Measurements from ENCODE around the gene EHD4. TPM values are rescaled to one million over a fixed set of nuclear protein-coding genes. Genes with fewer than 3 reads are reported as not detected.

EHD4 gene
- total RNA-seq, 2 donors from 2014 or later, result 34.0 to 42.1 TPM

- no peak for DNase-seq
- intact Hi-C loops (cut with DNase I), result loop anchor here in 1 of 2 donors (10.0 kb wide), 1 partner anchor 209 kb away; the partner anchor contains the start of gene MAPKBP1
These were observed 11.5 kb upstream of the EHD4 start for GRCh38 chr15:41983621-41984571.

GRCh38 chr15:41983221-41983620, 10.9 kb upstream of the EHD4 start:
- DNase-seq, result no peak
- ATAC-seq, result no peak
- intact Hi-C loops (cut with DNase I), result loop anchor here in 1 of 2 donors (10.0 kb wide), 1 partner anchor 208 kb away; the partner anchor contains the start of gene MAPKBP1

More at GRCh38 chr15:41983621-41984571, 11.5 kb upstream of the EHD4 start:
- no peak for ATAC-seq

- DNase-seq, result no peak
- ATAC-seq, result peak; percentile 45 to 58
- intact Hi-C loops (cut with DNase I), result loop anchor here in 1 of 2 donors (10.0 kb wide), 1 partner anchor 208 kb away; the partner anchor contains the start of gene MAPKBP1
These were observed 10.0 kb upstream of the EHD4 start for GRCh38 chr15:41982133-41982930.

GRCh38 chr15:41981371-41982132, 9.2 kb upstream of the EHD4 start:
- DNase-seq (no peak), ATAC-seq (no peak)
- intact Hi-C loops (cut with DNase I), result loop anchor here in 1 of 2 donors (10.0 kb wide), 1 partner anchor 207 kb away; the partner anchor contains the start of gene MAPKBP1

- DNase-seq (peak; percentile 40), ATAC-seq (peak in 1 of 2 donors; percentile 48)
- intact Hi-C loops (cut with DNase I), result loop anchor here in 1 of 2 donors (10.0 kb wide), 1 partner anchor 206 kb away; the partner anchor contains the start of gene MAPKBP1
These were observed 8.4 kb upstream of the EHD4 start for GRCh38 chr15:41980654-41981323.

GRCh38 chr15:41979493-41980266, 7.3 kb upstream of the EHD4 start:
- DNase-seq (no peak), ATAC-seq (no peak)
- intact Hi-C loops (cut with DNase I), result loop anchor here (10.0 kb wide), 2 partner anchors 75 to 205 kb away; partner anchors contain the start of gene MAPKBP1 (in 1 of the 2)

- intact Hi-C loops (cut with DNase I), result loop anchor here in 1 of 2 donors (10.0 kb wide), 1 partner anchor 74 kb away; no protein-coding TSS in a partner anchor
- no peak for DNase-seq
- ATAC-seq, result no peak
These were observed 6.2 kb upstream of the EHD4 start for GRCh38 chr15:41978534-41978933.

GRCh38 chr15:41977757-41978383, 5.5 kb upstream of the EHD4 start:
- intact Hi-C loops (cut with DNase I), result loop anchor here in 1 of 2 donors (10.0 kb wide), 1 partner anchor 73 kb away; no protein-coding TSS in a partner anchor
- DNase-seq, result no peak
- no peak for ATAC-seq

- DNase-seq, result no peak
- intact Hi-C loops (cut with DNase I), result loop anchor here in 1 of 2 donors (10.0 kb wide), 1 partner anchor 71 kb away; no protein-coding TSS in a partner anchor
- no peak for ATAC-seq
These were observed 3.3 kb upstream of the EHD4 start for GRCh38 chr15:41975669-41976068.

- intact Hi-C loops (cut with DNase I), result loop anchor here (5.0 to 10.0 kb wide), 2 partner anchors 57 to 69 kb away; no protein-coding TSS in a partner anchor
- DNase-seq, result no peak
- ATAC-seq, result no peak
These were observed 1.7 kb upstream of the EHD4 start for GRCh38 chr15:41974041-41974440.

GRCh38 chr15:41971895-41972252, 483 bp downstream of the EHD4 start:
- intact Hi-C loops (cut with DNase I), result loop anchor here (5.0 to 10.0 kb wide), 2 partner anchors 55 to 67 kb away; no protein-coding TSS in a partner anchor
- ATAC-seq (peak; percentile 55 to 66), DNase-seq (no peak)

GRCh38 chr15:41971089-41971894, 1.1 kb downstream of the EHD4 start:
- ATAC-seq, result peak; percentile 60 to 73

GRCh38 chr15:41970456-41970855, 1.9 kb downstream of the EHD4 start:
- no peak for ATAC-seq
- DNase-seq, result no peak
- intact Hi-C loops (cut with DNase I), result loop anchor here (5.0 to 10.0 kb wide), 2 partner anchors 53 to 66 kb away; no protein-coding TSS in a partner anchor

More at GRCh38 chr15:41971089-41971894, 1.1 kb downstream of the EHD4 start:
- peak; percentile 69 for DNase-seq
- intact Hi-C loops (cut with DNase I), result loop anchor here (5.0 to 10.0 kb wide), 2 partner anchors 54 to 66 kb away; no protein-coding TSS in a partner anchor

- DNase-seq (no peak), ATAC-seq (no peak)
- intact Hi-C loops (cut with DNase I), result loop anchor here (5.0 to 10.0 kb wide), 3 partner anchors 38 to 65 kb away; no protein-coding TSS in a partner anchor
These were observed 2.4 kb downstream of the EHD4 start for GRCh38 chr15:41969851-41970431.

GRCh38 chr15:41968701-41969100, 3.7 kb downstream of the EHD4 start:
- no peak for ATAC-seq
- intact Hi-C loops (cut with DNase I), result loop anchor here in 1 of 2 donors (5.0 kb wide), 1 partner anchor 36 kb away; no protein-coding TSS in a partner anchor
- no peak for DNase-seq

Measured in left cardiac atrium (tissue), 4 donors.